ENCODE measurements around the gene PCDHB4.
"Not testable (repeated sequence)": the region's sequence is repeated elsewhere in the genome, so short reads cannot be mapped to it uniquely, and the experiment has no call there.

Gene PCDHB4

GRCh38 chr5:141137346-141137745 lies 15.7 kb downstream of the PCDHB4 start:
- FAIRE-seq; DNase-seq (ENCODE audit: extremely low spot score, insufficient read length, low read depth): not testable (repeated sequence)

DNA sequence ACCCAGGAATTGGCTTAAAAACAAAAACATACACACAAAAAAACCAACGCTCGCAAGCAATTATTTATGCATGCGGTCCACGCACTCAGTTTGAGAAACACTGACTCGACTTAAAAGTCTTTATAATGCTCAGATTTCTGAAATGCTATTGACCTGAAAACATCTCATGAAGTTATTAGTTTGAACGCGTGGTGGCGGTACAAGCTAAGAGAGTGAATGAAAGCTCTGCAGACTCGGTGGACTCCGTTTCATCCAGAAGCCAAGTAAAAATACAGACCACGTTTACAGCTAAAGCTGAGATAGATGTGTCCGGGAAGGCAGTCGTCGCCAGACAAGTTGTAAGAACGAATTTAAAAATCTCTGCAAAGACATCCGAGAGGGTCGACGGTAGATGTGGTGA lies 28.2 kb downstream of the PCDHB4 start, which contains the start of gene PCDHB6:
Gene PCDHB6, plus strand, starts transcription at position 246 of the 400 bp plus-strand sequence. CDS start 201 bp downstream, outside the sequence.
- FAIRE-seq (no peak), DNase-seq (ENCODE audit: extremely low spot score, insufficient read length, low read depth) (no peak)

- FAIRE-seq = no peak
These were observed 28.8 kb downstream of the PCDHB4 start for GRCh38 chr5:141150224-141150992.

GRCh38 chr5:141150993-141151325 lies 29.3 kb downstream of the PCDHB4 start:
- no peak for DNase-seq (ENCODE audit: extremely low spot score, insufficient read length, low read depth)

More at GRCh38 chr5:141150224-141150992, 28.8 kb downstream of the PCDHB4 start:
- no peak for DNase-seq (ENCODE audit: extremely low spot score, insufficient read length, low read depth)

GRCh38 chr5:141151632-141152031 lies 30.0 kb downstream of the PCDHB4 start:
- FAIRE-seq; DNase-seq (ENCODE audit: extremely low spot score, insufficient read length, low read depth): not testable (repeated sequence)

More at GRCh38 chr5:141150993-141151325, 29.3 kb downstream of the PCDHB4 start:
- no peak for FAIRE-seq

DNA sequence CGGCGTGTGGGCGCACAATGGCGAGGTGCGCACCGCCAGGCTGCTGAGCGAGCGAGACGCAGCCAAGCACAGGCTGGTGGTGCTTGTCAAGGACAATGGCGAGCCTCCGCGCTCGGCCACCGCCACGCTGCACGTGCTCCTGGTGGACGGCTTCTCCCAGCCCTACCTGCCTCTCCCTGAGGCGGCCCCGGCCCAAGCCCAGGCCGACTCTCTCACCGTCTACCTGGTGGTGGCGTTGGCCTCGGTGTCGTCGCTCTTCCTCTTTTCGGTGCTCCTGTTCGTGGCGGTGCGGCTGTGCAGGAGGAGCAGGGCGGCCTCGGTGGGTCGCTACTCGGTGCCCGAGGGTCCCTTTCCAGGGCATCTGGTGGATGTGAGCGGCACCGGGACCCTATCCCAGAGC lies 30.5 kb downstream of the PCDHB4 start:
- not testable (repeated sequence) for DNase-seq (ENCODE audit: extremely low spot score, insufficient read length, low read depth); FAIRE-seq

DNA sequence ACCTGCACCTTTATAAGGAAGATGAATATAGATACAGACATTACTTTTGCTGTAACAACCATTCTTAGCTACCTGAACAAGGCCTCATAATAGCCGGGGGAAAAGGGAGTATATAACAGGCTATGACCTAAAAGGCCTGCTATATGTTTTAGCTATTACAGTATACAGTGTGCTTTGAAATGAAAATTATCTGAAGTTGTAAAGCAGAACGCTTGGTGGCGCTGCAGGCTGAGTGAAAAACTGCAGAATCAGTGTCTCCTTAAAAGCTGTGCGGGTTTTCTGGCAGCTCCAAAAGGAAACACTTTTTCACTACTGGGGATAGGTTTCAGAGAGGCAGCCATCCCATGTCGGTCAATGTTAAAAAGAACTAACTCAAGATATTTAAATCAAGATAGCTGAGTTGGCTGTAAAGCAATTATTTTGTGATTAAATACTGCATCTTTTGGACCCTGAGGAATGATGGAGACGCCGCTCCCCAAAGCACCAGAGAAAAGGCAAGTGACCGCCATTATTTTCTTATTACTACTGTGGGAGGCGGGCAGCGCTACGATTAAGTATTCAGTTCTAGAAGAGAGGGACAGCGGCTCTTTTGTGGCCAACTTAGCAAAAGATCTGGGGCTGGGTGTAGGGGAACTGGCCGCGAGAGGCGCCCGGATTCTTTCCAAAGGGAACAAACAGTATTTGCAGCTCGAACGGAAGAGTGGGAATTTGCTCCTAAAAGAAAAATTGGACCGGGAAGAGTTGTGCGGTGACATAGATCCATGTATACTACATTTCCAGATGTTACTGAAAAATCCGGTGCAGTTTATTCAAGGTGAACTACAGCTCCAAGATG lies 34.1 kb downstream of the PCDHB4 start:
- FAIRE-seq (no peak), DNase-seq (ENCODE audit: extremely low spot score, insufficient read length, low read depth) (no peak)

DNA sequence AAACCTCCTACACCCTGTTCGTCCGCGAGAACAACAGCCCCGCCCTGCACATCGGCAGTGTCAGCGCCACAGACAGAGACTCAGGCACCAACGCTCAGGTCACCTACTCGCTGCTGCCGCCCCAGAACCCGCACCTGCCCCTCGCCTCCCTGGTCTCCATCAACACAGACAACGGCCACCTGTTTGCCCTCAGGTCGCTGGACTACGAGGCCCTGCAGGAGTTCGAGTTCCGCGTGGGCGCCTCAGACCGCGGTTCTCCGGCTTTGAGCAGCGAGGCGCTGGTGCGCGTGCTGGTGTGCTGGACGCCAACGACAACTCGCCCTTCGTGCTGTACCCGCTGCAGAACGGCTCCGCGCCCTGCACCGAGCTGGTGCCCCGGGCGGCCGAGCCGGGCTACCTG lies 35.7 kb downstream of the PCDHB4 start:
- DNase-seq (ENCODE audit: extremely low spot score, insufficient read length, low read depth); FAIRE-seq: not testable (repeated sequence)

- not testable (repeated sequence) for DNase-seq (ENCODE audit: extremely low spot score, insufficient read length, low read depth); FAIRE-seq
These were observed 36.3 kb downstream of the PCDHB4 start for GRCh38 chr5:141157901-141158300.

DNA sequence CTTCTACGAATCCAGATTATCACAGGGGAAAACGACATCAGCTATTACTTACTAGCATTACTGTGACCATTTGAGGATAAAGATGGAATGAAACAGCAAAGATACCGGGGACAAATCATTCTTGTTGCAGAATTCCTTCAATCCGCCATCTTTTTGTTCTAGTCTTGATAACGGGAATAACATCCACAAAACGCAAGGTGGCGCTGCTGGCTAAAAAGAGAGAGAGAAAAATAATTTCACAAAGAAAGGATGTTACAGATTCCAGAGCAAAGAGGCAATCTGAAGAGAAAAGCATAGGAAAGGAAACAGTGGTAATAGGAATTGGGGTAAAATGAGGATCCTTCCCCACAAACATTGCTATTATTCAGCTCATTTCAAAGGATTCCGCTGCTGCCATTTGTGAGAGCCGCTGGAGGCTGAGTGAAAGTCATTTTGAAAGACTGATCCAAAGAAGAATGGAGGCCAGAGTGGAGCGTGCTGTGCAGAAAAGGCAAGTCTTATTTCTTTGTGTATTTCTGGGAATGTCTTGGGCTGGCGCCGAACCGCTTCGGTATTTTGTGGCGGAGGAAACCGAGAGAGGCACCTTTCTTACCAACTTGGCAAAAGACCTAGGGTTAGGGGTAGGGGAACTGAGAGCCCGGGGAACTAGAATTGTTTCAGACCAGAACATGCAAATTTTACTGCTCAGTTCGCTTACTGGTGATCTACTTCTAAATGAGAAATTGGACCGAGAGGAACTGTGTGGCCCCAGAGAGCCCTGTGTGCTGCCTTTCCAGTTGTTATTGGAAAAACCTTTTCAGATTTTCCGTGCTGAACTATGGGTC lies 51.0 kb downstream of the PCDHB4 start, which contains the start of gene PCDHB7:
Gene PCDHB7, plus strand, starts transcription at position 264 of the 824 bp plus-strand sequence. Its CDS starts 192 bp downstream, at position 456.
- no peak for FAIRE-seq
- DNase-seq (ENCODE audit: extremely low spot score, insufficient read length, low read depth) = no peak

- not testable (repeated sequence) for DNase-seq (ENCODE audit: extremely low spot score, insufficient read length, low read depth); FAIRE-seq
These were observed 52.9 kb downstream of the PCDHB4 start for GRCh38 chr5:141174291-141175104.

Measured in GM18507 (cell line).